Neutrophil (primary cell): ENCODE measurements around the gene WDR82.

ENCODE experiments used
- H3K27ac ChIP-seq: fragments of 200-600 bp; sonication (generic); 2 replicates; pipeline ENCODE4 v1.5.1; 2016; ENCODE audit warnings: mild to moderate bottlenecking, moderate library complexity
- H3K27me3 ChIP-seq: fragments of 200-600 bp; sonication (generic); 2 replicates; pipeline ENCODE4 v1.6.0; 2016; ENCODE audit warnings: mild to moderate bottlenecking
- H3K36me3 ChIP-seq: fragments of 200-600 bp; sonication (generic); 2 replicates; pipeline ENCODE4 v1.5.1; 2017
- H3K4me1 ChIP-seq, 2 experiments: fragments of 200-600 bp in 1 of 2; sonication (generic) in 1 of 2; 1 replicate in 1 of 2; 2 replicates in 1 of 2; pipeline versions ENCODE4 v1.5.1 to v1.6.1; 2013 to 2016; ENCODE audit warnings: low read depth in 1 of 2, low read length in 1 of 2, mild to moderate bottlenecking in 1 of 2, moderate library complexity in 1 of 2; ENCODE audit not compliant: control insufficient read depth in 1 of 2, insufficient read depth in 1 of 2
- H3K4me3 ChIP-seq, 2 experiments: fragments of 200-600 bp in 1 of 2; sonication (generic) in 1 of 2; 1 replicate in 1 of 2; 2 replicates in 1 of 2; pipeline ENCODE4 v1.5.1; 2013 to 2016; ENCODE audit warnings: low read depth in 1 of 2, low read length in 1 of 2, mild to moderate bottlenecking in 1 of 2, moderate library complexity in 1 of 2
- H3K9me3 ChIP-seq: fragments of 200-600 bp; sonication (generic); 2 replicates; pipeline ENCODE4 v1.5.1; 2016
- CTCF ChIP-seq: fragments of 200-600 bp; sonication (generic); IDR thresholded peaks from 2 replicates; pipeline ENCODE4 v1.5.1; 2016; ENCODE audit warnings: antibody characterized with exemption

WDR82 gene

GRCh38 chr3:52298149-52299098 is 20.0 kb upstream of the WDR82 start:
- H3K9me3 ChIP-seq, result no peaks in the 10 kb centered on the region
- no peak for TF ChIP-seq CTCF
- H3K27me3 ChIP-seq, result peaks cover 21% of the 10 kb centered on the region
- H3K4me3 ChIP-seq, result no peak overlapping the region
- peaks cover 24% of the 10 kb centered on the region for H3K36me3 ChIP-seq
- no peaks in the 10 kb centered on the region for H3K4me1 ChIP-seq
- H3K27ac ChIP-seq, result no peak overlapping the region

- H3K27ac ChIP-seq, result no peak overlapping the region
Observed at GRCh38 chr3:52297242-52298148, 19.0 kb upstream of the WDR82 start.

GRCh38 chr3:52295671-52296208 is 17.3 kb upstream of the WDR82 start:
- Histone ChIP-seq H3K9me3 (no peaks in the 10 kb centered on the region), H3K4me1 (no peaks in the 10 kb centered on the region), H3K27me3 (peaks cover 21% of the 10 kb centered on the region), H3K36me3 (peaks cover 51% of the 10 kb centered on the region), H3K27ac (no peak overlapping the region), H3K4me3 (no peak overlapping the region)
- TF ChIP-seq CTCF, result no peak

More at GRCh38 chr3:52297242-52298148, 19.0 kb upstream of the WDR82 start:
- TF ChIP-seq CTCF, result no peak
- H3K4me3 ChIP-seq, result no peak overlapping the region
- H3K9me3 ChIP-seq, result no peaks in the 10 kb centered on the region
- peaks cover 21% of the 10 kb centered on the region for H3K27me3 ChIP-seq
- peaks cover 33% of the 10 kb centered on the region for H3K36me3 ChIP-seq
- H3K4me1 ChIP-seq, result no peaks in the 10 kb centered on the region

GRCh38 chr3:52294320-52295150 is 16.1 kb upstream of the WDR82 start:
- Histone ChIP-seq H3K9me3 (no peaks in the 10 kb centered on the region), H3K36me3 (peaks cover 59% of the 10 kb centered on the region), H3K27me3 (peaks cover 16% of the 10 kb centered on the region), H3K4me1 (no peaks in the 10 kb centered on the region), H3K27ac (no peak overlapping the region), H3K4me3 (no peak overlapping the region)
- no peak for TF ChIP-seq CTCF
